Measurements from ENCODE around the gene KRTAP24-1.

DNA sequence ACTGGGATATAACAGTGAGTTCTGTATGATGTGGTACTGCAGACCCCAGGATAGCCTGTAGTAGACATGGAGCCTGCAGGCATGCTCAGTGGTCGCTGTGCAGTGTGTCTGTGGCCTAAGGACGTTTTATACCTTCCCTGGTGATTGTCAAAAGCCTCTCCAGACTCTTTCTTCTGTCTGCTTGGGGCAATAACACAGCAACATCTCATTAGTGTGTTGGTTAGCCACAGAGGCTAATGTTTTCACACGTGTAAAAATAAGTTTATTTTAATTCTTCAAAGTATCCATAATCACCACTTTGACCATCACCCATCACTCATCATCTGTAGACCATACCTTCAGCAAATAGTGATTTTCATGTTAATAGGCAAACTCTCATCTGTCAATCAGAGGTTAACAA, at the start of gene KRTAP24-1:
- TF ChIP-seq, protein P1, sequence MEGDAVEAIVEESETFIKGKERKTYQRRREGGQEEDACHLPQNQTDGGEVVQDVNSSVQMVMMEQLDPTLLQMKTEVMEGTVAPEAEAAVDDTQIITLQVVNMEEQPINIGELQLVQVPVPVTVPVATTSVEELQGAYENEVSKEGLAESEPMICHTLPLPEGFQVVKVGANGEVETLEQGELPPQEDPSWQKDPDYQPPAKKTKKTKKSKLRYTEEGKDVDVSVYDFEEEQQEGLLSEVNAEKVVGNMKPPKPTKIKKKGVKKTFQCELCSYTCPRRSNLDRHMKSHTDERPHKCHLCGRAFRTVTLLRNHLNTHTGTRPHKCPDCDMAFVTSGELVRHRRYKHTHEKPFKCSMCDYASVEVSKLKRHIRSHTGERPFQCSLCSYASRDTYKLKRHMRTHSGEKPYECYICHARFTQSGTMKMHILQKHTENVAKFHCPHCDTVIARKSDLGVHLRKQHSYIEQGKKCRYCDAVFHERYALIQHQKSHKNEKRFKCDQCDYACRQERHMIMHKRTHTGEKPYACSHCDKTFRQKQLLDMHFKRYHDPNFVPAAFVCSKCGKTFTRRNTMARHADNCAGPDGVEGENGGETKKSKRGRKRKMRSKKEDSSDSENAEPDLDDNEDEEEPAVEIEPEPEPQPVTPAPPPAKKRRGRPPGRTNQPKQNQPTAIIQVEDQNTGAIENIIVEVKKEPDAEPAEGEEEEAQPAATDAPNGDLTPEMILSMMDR (IDR thresholded peaks at IDR 0.05): no peak
- no peak for TF ChIP-seq POLR2A (IDR thresholded peaks at IDR 0.05)

Measured in lower leg skin (tissue), 3 donors.